Measurements from ENCODE around the gene APOL5.
A peak's percentile ranks its signal among the peaks of the same experiment; 100 is the strongest.
"Not testable (repeated sequence)": the region's sequence is repeated elsewhere in the genome, so short reads cannot be mapped to it uniquely, and the experiment has no call there.

APOL5 gene

DNA sequence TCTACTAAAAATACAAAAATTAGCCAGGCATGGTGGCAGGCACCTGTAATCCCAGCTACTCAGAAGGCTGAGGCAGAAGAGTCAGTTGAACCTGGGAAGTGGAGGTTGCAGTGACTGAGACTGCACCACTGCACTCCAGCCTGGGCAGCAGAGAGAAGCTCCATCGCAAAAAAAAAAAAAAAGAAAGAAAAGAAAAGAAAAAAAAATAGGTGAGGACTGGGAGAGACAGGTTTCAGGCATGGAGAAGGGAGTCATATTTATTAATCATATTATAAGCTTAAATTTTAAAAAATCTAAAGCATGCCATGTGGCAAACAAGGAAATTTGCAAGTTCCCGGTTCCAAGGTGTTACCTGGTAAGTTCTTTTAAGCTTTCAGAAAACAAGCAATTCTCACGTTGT is at the start of gene APOL5:
APOL5 (plus strand) TSS at position 301 of the 400 bp plus-strand sequence; CDS start at position 301, 0 bp downstream.
- DNase-seq (ENCODE audit: low read depth in 2 of 2), result no peak

DNA sequence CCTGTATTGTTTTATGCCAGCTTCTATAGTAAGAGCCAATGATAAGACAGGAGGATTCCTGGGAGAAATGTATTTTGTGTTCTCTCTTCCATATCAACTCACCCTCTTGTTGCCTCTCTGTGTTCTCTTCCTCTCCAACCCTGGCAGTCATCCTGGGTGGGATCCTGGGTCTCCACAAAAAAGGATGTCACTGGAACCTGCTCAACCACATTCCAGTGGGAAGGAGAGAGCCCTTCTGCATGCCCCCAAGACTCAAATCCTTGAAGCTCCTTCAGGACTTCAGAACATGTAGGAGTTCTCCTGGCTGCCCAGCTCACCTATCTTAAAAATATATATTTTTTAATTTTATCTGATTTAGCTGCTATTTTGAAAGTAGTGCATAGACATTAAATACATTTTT is 43.3 kb upstream of the APOL5 start:
- DNase-seq (ENCODE audit: low read depth in 2 of 2), result no peak

GRCh38 chr22:35676065-35676464 is 41.6 kb upstream of the APOL5 start:
- not testable (repeated sequence) for DNase-seq (ENCODE audit: low read depth in 2 of 2)

DNA sequence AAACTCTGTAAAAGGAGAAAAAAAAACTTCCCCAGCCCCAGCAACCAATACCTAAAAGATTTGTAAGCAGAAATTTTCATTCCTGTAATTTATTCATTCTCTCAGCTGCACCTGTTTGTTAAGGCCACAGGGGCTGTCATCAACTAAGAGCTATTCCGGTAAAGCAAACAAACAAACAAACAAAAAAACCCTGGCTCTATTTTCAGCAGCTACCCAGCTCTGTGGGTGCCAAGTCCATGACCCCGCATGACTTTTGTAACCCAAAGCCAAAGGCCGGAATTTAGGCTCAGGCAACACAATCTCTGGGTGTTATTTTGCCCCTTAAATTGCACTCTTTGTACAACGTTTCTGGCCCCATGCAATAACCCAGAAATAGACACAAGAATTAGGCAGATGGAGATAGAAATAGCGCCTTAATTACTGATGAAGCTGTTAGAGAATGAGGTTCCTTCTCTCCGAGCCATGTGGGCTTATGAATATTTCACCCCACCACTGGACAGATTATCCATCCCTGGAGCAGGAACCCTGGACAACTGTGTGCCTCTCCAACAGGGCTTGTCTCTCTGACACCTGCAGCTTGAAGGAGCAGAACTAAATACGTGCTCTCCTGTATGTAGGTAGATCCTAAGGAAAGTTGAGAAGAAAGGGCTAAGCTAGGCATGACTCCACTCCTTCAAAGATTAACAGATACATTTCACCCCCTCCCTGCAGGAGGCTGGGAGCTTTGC is 40.0 kb upstream of the APOL5 start:
- no peak for DNase-seq (ENCODE audit: low read depth in 2 of 2)

- no peak for DNase-seq (ENCODE audit: low read depth in 2 of 2)
These were observed 38.8 kb upstream of the APOL5 start for GRCh38 chr22:35678836-35679235.

GRCh38 chr22:35679492-35679891 is 38.2 kb upstream of the APOL5 start:
- DNase-seq (ENCODE audit: low read depth in 2 of 2), result peak in 1 of 2 donors; percentile 38

DNA sequence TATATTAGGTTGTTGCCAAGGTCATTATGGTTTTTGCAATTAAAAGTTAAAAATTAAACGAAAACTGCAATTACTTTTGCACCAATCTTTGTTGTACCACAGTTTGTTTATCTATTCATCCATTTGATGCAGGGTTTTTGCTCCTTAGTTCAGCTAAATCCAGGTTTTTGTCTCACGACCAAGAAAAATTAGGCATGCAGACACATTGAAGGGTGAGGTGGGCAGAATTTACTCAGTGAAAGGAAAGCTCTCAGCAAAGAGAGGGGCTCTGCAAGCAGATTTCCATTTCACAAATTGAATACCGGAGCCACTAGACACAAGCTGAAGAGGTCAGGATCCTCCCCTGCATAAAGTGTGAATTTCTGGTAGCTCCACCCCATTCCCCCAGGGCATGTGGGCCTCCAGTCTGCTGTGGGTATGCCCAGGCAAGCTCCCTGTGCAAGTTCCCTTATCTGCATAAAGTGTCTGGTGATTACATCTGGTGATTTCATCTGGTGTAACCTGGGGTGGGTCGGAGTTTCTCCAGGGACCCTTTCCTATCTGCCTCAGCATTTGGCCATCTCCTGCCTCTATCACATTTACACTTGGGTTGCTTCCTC is 36.1 kb upstream of the APOL5 start:
- DNase-seq (ENCODE audit: low read depth in 2 of 2), result no peak

- no peak for DNase-seq (ENCODE audit: low read depth in 2 of 2)
These were observed 34.1 kb upstream of the APOL5 start for GRCh38 chr22:35683560-35683959.

DNA sequence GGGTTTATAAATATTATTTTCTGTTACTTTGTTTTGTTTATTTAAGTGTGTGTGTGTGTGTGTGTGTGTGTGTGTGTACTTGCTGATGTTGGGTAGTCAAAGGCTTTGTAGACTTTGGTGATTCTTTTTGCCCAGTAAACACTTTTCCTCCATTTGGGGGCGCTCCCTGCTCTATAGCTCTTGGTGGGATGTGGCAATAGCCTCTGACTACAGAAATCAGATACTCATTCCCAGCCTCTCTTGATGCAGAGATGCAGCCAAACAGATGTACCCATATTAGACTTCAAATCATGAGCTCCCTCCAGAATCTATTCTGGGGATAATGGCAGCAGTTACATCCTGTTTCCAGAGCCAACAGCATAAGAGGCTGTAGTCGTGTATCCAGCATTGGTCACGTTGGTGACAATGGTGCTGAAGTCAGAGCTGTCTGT is 33.4 kb upstream of the APOL5 start:
- DNase-seq (ENCODE audit: low read depth in 2 of 2), result no peak

DNA sequence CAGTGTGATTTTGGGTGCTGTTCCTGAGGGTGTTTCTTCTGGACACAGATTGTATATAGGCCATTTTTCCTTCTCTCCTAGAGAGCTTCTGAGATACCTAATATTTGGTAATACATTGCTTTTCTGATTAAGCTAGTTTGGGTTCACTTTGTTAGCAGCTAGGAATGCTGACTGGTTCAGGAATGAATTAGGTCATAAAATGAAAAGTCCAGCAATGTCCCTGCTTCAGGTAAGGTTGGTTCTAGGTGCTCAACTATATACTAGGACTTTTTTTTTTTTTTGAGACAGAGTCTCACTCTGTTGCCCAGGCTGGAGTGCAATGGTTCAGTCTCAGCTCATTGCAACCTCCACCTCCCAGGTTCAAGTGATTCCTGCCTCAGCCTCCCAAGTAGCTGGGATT is 32.9 kb upstream of the APOL5 start:
- no peak for DNase-seq (ENCODE audit: low read depth in 2 of 2)

DNA sequence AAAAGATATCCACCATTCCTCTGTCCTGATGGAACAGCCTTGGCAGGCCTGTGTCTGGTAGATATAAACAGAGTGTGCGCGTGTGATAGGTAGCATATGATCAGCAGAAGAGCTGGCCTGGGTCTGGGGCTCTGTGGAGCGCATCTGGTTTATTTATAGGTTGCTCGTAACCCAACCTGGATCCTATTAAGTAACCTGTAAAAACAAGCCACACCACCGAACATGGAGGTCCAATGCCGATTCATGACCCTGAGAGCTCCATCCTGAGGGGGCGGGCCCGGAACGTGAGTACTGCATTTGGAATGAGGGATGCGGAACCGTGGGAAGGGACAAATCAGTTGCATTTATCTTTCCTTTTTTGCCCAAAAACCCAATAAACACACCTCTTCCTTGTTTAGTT is 31.9 kb upstream of the APOL5 start:
- DNase-seq (ENCODE audit: low read depth in 2 of 2), result no peak

DNA sequence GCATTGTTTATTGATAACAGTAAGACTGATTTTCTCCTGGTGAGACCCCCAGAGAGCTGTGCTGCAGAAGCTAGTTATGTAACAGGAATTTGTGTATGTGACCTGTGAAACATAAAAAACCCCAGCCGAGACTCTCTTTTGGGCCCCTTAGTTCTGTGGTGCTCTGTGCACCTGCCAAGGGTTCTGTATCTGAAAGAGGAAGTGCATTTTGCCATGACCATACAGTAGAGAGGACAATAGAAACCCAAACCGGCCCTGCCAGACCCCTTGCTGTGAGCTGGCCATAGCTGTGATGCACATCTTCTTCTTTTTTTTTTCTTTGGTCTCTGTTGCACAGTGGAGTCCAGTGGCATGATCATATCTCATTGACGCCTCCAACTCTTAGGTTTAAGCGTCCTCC is 31.4 kb upstream of the APOL5 start:
- DNase-seq (ENCODE audit: low read depth in 2 of 2), result no peak

- DNase-seq (ENCODE audit: low read depth in 2 of 2), result no peak
These were observed 30.2 kb upstream of the APOL5 start for GRCh38 chr22:35687461-35687860.

DNA sequence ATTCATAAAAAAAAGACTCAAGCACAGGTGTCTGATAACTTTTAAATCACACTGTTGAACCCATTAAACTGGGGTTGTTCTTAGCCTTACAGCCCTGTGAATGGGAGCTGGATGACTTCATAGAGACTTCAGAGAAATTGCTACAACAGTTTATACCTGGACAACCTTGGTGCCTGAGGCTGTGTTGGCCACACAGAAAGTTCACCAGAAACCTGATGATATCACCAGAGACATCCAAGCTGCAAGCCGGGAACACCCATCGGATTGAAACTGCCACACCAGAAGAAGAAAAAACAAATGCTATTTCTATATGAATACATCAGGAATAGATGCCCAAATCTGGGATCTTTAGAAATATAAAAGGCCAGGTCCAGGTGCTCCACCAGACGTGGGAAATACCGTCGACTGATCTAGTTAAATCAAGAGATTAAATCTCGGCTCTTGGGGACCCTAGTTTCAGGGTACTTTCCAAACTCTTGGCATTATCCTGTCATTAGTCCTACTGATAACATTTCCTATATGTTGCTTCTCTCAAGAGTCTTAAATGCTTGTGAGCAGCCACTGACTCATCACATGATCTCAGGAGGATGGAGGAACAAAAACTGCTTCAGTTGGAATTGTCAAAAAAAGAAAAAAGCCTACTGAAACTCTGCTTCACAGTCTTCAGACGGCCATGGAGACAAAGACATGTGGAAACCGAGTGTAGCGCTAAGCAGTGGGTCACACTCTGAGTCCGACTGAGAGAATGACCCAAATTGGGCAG is 28.6 kb upstream of the APOL5 start:
- DNase-seq (ENCODE audit: low read depth in 2 of 2), result no peak

DNA sequence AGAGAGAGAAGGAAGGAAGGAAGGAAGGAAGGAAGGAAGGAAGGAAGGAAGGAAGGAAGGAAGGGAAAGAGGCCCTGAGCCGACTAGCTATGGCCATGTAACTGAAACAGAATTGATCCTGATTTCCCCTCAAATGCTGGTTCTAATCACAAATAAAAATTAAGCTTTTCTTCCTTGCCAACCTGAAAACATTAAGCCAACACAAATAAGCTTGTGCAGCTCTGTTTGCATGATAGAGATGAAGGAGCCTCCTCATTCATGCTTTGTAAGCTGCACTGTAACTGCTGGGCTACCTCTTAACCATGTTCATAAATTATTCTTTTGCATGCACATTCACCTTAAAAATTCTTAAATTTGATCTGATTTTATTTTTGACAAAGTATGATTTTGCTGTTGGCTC is 27.7 kb upstream of the APOL5 start:
- DNase-seq (ENCODE audit: low read depth in 2 of 2), result no peak

GRCh38 chr22:35695202-35695601 is 22.5 kb upstream of the APOL5 start:
- no peak for DNase-seq (ENCODE audit: low read depth in 2 of 2)

- DNase-seq (ENCODE audit: low read depth in 2 of 2), result no peak
These were observed 20.5 kb upstream of the APOL5 start for GRCh38 chr22:35697142-35697541.

- DNase-seq (ENCODE audit: low read depth in 2 of 2), result not testable (repeated sequence)
These were observed 17.8 kb upstream of the APOL5 start for GRCh38 chr22:35699852-35700251.

DNA sequence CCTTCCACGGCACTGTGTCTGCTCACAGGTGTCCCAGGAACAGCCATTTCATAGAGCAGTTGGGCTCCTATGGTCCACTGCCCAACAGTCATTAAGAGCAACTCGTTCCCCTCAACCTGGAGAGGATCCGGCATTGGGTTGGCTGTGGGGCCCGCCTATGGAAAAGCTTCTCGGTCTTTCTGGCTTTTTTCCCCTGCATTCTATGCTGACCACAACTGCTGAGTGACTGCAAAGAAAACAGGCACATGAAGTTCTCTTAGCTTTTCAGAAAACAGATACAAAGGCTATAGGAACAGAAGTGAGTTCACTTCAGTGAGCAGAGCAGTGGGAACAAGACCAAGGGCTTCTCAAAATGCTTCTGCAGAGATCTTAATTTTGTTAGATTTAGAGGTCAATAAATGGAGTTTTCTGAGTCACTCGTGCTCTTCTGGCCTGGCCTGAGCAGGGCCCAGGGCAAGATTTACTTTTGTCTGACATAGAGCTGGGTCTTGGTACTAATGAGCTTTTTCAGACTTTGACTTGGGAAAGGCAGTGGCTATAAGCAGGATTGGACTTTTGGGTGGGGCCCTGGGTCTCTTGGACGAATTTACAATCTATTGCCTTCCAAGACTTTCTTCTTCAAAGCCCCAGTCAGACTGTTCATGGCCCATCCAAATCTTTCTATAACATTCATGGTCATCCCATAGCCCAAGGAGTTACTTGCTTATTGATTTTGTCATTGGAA is 13.6 kb upstream of the APOL5 start:
- DNase-seq (ENCODE audit: low read depth in 2 of 2), result no peak

DNA sequence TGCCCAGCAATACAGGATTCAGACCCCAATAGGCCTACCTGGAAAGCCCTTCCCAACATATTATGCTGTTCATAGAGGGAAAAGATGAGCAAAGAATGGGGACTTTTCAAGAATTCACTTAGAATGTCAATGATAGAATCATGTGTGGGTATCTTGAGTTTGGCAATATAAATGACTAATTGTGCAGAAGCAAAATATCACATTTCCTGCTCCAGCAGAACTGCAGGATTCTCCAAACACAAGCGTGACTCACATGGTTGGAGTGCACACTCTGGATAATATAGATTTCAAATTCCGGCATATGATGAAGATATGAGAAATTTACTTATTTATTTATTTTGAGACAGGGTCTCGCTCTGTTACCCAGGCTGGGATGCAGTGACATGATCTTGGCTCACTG is 12.5 kb upstream of the APOL5 start:
- no peak for DNase-seq (ENCODE audit: low read depth in 2 of 2)

GRCh38 chr22:35708453-35708852 is 9.2 kb upstream of the APOL5 start:
- DNase-seq (ENCODE audit: low read depth in 2 of 2), result no peak

DNA sequence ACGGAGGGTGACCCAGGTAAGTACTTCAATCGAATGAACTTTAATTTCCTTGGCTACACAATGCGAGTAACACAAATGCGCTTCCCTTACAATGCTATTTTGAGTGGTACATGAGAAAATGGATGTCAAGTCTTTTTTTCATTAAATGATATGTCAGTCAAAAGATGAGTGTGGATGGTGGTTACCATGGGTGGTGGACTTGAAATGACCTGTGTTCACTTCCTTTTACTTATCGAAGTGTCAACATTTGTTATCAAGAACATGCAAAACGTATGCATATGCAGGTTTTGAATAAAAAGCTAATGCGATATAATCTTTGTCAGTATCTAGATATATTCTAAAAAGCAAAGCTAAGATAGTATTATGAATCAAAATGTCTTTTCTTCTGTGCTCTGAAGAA is 8.8 kb upstream of the APOL5 start:
- DNase-seq (ENCODE audit: low read depth in 2 of 2), result no peak
